Glomerular visceral epithelial cell (primary cell): ENCODE data around the gene DCC.

Source experiments
- DNase-seq: peaks from one replicate; pipeline ENCODE4 v3.0.0-alpha.2; 2016; ENCODE audit errors: extremely low spot score

Gene DCC

GRCh38 chr18:52510139-52510538, 170.1 kb downstream of the DCC start:
- DNase-seq: no peak

GRCh38 chr18:52518086-52518485, 178.1 kb downstream of the DCC start:
- DNase-seq: no peak

DNA sequence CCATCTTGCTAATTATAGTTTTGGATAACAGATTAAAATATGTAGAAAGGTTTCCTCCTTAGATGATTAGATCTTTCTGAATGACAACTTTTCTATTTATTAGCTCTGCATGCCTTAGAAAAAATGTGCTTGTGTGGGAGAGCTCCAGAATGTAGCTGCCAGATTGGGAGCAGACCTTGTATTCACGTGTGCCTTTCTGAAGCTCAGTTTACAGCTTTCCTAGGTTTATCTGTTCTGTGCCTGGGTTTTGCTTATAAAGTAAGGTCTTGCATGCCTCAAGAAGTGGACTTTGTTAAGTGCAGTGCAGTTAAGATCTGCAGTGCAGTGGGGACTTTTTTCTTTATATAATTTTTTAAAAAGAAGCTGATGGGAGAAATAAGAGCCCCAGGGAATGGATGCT, 179.0 kb downstream of the DCC start:
- DNase-seq: no peak

DNA sequence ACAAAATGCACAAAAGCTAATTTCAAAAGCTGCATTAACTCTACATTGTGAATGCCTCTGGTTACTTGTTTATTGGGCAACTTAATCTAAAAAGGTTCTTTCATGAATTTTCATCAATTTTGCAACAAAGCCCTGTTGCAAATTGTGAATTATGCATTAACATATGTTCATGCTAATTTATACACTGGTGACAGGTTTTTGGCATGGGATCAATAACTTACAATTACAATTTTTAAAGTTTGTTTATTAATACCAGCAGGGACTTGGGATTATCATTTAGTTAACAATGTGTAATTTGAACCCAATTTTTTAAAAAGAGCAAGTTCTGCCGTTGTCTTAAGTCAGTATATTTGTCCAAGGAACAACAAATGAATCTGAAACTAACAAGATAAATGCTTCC, 183.6 kb downstream of the DCC start:
- no peak for DNase-seq

- DNase-seq: no peak
Observed at GRCh38 chr18:52531836-52532235, 191.8 kb downstream of the DCC start.

DNA sequence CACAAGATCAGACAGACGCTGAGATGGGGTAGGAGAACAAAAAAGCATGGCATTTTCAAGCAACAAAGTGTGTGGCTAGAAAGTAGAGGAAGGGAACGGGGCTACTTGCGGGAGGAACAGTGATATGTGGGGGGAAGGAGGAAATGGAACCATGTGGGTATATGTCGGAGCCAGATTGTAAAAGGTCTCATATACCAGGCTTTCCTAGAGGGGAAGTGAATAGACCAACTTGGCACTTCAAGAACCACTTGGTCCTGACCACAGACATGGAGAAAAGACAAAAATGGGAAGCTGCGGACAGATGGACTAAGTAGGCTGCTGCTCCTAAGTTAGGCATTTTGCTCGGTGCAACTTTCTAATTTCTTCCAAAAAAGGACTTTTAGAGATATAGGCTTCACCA, 196.0 kb downstream of the DCC start:
- no peak for DNase-seq

GRCh38 chr18:52537261-52537660, 197.3 kb downstream of the DCC start:
- DNase-seq: no peak

DNA sequence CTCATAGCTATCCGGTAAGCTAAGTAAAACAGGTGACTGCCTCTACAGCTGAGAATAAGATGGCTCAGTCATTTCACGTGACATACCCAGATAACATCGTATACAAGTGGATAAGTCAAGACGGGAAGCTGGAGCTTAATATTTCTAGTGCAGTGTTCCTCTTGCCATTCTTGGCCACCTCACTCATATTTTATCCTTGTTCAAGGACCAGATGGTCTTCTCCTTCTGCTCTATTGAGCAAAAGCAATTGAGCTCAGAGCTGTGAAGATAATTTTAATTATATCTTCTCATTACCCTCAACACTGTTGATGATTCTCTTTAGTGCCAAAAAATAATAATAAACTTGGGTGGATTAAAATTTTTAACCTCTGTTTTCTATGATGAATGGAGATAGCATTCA, 201.1 kb downstream of the DCC start:
- DNase-seq: no peak

- no peak for DNase-seq
Observed at GRCh38 chr18:52544086-52544485, 204.1 kb downstream of the DCC start.

DNA sequence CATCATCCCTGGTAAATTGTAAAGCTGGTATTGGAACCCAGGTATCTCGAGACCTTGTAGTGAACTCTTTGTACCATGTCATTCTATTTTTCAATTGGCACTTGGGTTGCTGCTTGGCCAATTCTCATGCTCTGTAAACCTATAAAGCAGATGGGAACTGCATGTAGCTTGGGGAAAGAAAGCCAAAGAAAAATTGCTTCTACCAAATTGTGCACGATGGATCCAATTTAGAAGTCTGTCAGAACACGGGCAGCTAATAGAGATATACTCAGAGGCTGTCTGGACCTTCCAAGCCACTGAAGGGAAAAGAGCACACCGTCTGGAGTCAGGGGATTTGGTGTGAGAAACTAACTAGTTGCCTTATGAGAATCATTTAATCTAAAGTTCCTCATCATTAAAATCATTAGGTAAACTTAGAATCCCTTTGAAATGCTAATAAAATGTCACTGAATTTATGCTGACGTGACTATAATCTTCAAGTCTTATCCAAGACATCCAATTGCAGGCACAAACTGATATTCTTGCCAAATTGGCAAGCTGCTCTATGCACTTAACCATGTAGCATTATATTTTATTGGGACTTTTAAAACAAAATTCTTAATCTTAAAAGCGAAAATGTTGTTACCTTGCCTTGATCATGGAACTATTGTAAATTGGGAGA, 206.8 kb downstream of the DCC start:
- no peak for DNase-seq

DNA sequence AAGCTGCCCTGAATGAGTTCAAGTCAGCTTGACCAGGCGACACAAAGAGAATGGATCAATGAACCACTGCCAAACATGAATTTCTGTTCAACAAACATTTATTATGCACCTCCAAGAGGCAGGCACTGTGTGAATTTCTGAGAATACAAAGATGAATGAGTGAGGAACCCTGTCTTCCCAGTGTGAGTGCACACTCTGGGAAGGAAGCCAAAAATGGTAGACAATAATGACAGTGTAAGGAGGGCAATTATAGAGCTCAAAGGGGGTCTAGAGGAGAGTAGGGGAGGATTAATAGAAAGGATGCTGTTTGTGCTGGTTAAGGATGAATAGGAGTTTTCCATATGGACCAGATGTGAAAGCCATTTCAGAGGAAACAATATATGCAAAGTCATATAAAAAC, 213.4 kb downstream of the DCC start:
- DNase-seq: no peak

DNA sequence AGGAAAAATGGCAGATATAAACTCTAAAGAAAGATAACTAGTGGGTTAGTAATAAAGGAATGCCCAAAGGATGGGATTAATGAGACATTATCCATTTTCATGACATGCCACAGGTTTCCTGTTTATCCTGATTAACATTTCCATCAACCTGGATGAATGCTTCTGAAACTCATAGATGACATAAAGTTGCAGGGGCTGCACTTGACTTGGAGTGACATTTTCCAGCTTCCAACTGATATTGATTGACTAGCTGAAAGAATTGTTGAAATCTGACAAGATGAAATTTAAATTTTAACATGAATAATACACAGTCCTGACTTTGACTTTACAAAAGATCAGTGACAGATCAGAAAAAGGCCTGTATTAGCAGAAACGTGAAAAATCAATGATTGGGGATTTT, 214.2 kb downstream of the DCC start:
- no peak for DNase-seq

- DNase-seq: no peak
Observed at GRCh38 chr18:52567360-52567759, 227.4 kb downstream of the DCC start.

DNA sequence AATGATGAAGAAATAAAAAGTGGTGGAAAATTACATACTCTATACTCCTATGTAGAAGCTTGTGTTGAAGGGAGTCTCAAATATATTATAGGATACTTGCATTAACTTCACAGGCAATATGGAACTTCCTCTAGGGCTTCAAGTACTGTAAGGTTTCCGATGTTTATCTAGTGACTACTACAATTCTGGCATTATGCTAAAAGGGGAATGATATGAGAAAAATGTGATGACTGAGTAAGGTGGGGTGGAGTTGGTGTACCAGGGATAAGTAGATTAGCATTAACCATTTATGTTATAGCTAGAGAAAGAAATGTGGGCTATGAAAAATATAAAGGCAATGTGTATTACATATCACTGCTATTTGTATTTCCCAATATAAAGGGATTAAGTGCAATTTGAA, 229.5 kb downstream of the DCC start:
- DNase-seq: no peak

GRCh38 chr18:52570975-52571374, 231.0 kb downstream of the DCC start:
- DNase-seq: no peak

DNA sequence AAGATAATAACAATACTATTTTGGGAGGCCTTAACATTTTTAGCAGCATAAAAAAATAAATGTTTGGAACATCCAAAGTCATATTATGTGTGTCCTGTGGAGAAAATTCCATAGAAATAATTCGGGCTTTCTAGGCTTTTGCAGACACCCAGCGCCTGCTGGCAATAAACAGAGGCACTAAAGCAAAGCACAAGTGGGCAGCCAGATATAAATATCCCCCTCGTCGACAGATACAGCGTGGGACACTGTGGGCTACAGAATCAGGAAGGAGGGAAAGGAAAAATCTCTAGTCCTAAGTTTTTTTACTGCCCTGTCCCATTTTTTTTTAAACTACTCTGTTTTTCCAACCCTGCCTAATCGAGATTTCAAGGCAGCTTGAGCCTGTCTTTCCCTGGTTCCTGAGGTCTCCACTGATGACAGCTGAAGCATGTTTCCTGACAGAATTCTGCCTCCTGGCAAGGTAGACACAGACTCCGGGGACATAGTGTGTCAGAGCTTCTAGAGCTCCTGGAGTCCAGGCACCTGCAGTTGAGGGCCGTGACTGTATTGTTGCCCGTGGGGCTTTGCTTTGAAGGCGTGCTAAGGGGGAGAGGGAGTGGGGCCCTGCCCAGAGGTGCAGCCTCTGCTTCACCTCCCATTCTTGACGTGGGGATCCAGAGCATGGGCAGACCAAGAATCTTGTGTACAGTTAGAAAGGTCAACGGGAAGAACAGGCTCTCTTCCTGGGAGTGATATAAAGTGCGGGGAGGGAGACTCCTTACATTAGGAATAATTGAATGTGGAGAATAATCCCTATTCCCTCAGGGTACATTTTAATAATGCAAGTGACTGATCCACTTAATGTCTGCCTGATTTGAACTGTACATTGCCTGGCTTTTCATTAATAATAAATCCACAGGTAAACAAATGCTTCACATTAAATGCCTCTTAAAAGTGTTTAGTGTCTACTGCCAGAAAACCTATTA, 232.3 kb downstream of the DCC start:
- DNase-seq: no peak

- no peak for DNase-seq
Observed at GRCh38 chr18:52577795-52578194, 237.8 kb downstream of the DCC start.

- no peak for DNase-seq
Observed at GRCh38 chr18:52582061-52582460, 242.1 kb downstream of the DCC start.

DNA sequence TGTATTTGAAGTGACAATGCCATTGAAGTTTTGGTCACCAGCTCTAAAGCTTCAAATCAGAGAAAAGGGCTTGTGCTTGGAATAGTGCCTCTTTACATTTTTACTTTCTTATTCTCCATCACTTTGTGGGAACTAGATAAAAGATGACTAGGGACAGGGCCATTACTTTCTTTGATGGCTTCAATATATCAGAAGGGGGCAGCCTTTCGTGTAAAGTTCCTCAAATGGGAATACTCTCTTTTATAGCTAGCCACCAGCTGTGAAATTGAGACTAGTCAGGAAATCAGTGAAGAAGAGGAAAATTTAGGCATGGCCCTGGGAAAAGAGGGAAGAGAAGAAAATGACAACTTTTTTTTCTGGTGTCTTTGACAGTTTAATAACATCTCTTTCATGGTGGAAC, 242.5 kb downstream of the DCC start:
- DNase-seq: no peak

DNA sequence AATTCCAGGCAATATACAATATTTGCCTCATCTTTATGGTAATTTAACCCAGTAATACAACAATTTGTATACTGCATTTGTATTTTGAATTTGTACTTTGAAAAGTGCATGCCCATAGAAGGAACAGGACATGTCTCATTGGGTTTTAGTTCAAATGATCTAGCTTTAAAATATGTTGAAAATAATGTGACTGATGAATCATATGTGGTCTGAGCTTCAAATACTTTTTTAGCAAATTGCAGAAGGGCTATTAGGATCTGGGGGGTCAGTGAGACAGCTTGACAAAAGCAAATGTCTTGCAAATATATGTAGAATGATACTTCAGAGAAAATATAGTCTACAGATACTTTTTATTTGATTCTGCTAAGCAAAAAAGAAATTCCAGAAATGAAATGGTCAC, 248.9 kb downstream of the DCC start:
- DNase-seq: no peak

GRCh38 chr18:52596748-52597435, 256.9 kb downstream of the DCC start:
- no peak for DNase-seq

- no peak for DNase-seq
Observed at GRCh38 chr18:52598921-52599320, 258.9 kb downstream of the DCC start.

GRCh38 chr18:52602820-52603219, 262.8 kb downstream of the DCC start:
- DNase-seq: no peak
